Measurements from ENCODE around the gene FAM200A. TPM values are rescaled to one million over a fixed set of nuclear protein-coding genes. Genes with fewer than 3 reads are reported as not detected.
"Not testable (repeated sequence)": the region's sequence is repeated elsewhere in the genome, so short reads cannot be mapped to it uniquely, and the experiment has no call there.

FAM200A gene
- total RNA-seq, 1 experiment from 2014 or later = 6.1 TPM

- H3K27ac Mint-ChIP-seq (ENCODE audit: low read depth, unreplicated experiment) = no peak overlapping the region
- DNase-seq (ENCODE audit: unreplicated experiment) = no peak
- ChIA-PET CTCF (no interaction called here), POLR2A (interaction anchor here (1.0 kb wide), 1 partner anchor 15 kb away, joined by 3 read pairs; no protein-coding TSS in a partner anchor)
- no peaks in the 10 kb centered on the region for H3K36me3 Mint-ChIP-seq (ENCODE audit: insufficient read depth, unreplicated experiment)
- no TSS peak for BruUV-seq (replicated peaks)
- H3K4me1 Mint-ChIP-seq (ENCODE audit: insufficient read depth, unreplicated experiment) = no peaks in the 10 kb centered on the region
- no peak overlapping the region for H3K4me3 Mint-ChIP-seq (ENCODE audit: unreplicated experiment)
- intact Hi-C loops (cut with micrococcal nuclease) = no loop called here
- TF ChIP-seq, protein P1, sequence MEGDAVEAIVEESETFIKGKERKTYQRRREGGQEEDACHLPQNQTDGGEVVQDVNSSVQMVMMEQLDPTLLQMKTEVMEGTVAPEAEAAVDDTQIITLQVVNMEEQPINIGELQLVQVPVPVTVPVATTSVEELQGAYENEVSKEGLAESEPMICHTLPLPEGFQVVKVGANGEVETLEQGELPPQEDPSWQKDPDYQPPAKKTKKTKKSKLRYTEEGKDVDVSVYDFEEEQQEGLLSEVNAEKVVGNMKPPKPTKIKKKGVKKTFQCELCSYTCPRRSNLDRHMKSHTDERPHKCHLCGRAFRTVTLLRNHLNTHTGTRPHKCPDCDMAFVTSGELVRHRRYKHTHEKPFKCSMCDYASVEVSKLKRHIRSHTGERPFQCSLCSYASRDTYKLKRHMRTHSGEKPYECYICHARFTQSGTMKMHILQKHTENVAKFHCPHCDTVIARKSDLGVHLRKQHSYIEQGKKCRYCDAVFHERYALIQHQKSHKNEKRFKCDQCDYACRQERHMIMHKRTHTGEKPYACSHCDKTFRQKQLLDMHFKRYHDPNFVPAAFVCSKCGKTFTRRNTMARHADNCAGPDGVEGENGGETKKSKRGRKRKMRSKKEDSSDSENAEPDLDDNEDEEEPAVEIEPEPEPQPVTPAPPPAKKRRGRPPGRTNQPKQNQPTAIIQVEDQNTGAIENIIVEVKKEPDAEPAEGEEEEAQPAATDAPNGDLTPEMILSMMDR (IDR thresholded peaks at IDR 0.05; ENCODE audit: unreplicated experiment) = no peak
- no peaks in the 10 kb centered on the region for H3K9me3 Mint-ChIP-seq (ENCODE audit: unreplicated experiment)
- no peaks in the 10 kb centered on the region for H3K27me3 Mint-ChIP-seq (ENCODE audit: insufficient read depth, unreplicated experiment)
These were observed 44.6 kb upstream of the FAM200A start for GRCh38 chr7:99596408-99596955.

DNA sequence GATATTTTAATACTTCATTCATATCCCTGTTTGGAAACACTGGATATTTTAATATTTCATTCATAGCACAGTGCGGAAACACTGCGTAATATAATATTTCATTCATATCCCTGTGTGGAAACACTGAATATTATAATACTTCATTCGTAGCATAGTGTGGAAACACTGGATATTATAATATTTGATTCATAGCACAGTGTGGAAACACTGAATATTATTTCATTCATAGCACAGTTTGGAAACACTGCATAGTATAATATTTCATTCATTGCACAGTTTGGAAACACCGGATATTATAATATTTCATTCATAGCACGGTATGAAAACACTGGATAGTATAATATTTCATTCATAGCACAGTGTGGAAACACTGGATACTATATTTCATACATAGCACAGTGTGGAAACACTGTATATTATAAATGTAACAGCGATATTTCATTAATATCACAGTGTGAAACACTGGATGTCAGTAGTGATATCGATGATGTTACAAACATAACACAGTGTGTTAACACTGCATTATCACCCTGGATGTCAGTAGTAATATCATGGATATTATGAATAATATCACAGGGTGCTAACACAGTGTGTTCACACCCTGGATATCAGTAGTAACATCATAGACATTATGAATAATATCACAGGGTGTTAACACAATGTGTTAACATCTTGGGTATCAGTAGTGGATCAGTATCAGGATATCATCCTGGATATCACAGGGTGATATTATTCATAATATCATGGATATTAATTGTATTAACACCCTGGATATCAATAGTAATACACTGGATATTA is 43.2 kb upstream of the FAM200A start:
- TF ChIP-seq, protein P1 (IDR thresholded peaks at IDR 0.05; ENCODE audit: unreplicated experiment) = no peak
- ChIA-PET POLR2A (no interaction called here), CTCF (no interaction called here)
- no peak overlapping the region for H3K4me3 Mint-ChIP-seq (ENCODE audit: unreplicated experiment)
- DNase-seq (ENCODE audit: unreplicated experiment) = no peak
- H3K4me1 Mint-ChIP-seq (ENCODE audit: insufficient read depth, unreplicated experiment) = no peaks in the 10 kb centered on the region
- intact Hi-C loops (cut with micrococcal nuclease) = no loop called here
- H3K27ac Mint-ChIP-seq (ENCODE audit: low read depth, unreplicated experiment) = no peak overlapping the region
- no peaks in the 10 kb centered on the region for H3K36me3 Mint-ChIP-seq (ENCODE audit: insufficient read depth, unreplicated experiment)
- H3K9me3 Mint-ChIP-seq (ENCODE audit: unreplicated experiment) = no peaks in the 10 kb centered on the region
- no peaks in the 10 kb centered on the region for H3K27me3 Mint-ChIP-seq (ENCODE audit: insufficient read depth, unreplicated experiment)
- no TSS peak for BruUV-seq (replicated peaks)

GRCh38 chr7:99588868-99589267 is 37.0 kb upstream of the FAM200A start:
- Mint-ChIP-seq H3K9me3 (ENCODE audit: unreplicated experiment) (no peaks in the 10 kb centered on the region), H3K36me3 (ENCODE audit: insufficient read depth, unreplicated experiment) (no peaks in the 10 kb centered on the region), H3K27ac (ENCODE audit: low read depth, unreplicated experiment) (no peak overlapping the region), H3K4me3 (ENCODE audit: unreplicated experiment) (no peak overlapping the region), H3K27me3 (ENCODE audit: insufficient read depth, unreplicated experiment) (no peaks in the 10 kb centered on the region), H3K4me1 (ENCODE audit: insufficient read depth, unreplicated experiment) (no peaks in the 10 kb centered on the region)
- CTCF ChIA-PET = no interaction called here
- TF ChIP-seq, protein P1 (IDR thresholded peaks at IDR 0.05; ENCODE audit: unreplicated experiment) = no peak
- no peak for DNase-seq (ENCODE audit: unreplicated experiment)
- POLR2A ChIA-PET = no interaction called here
- intact Hi-C loops (cut with micrococcal nuclease) = no loop called here
- BruUV-seq (replicated peaks) = no TSS peak

DNA sequence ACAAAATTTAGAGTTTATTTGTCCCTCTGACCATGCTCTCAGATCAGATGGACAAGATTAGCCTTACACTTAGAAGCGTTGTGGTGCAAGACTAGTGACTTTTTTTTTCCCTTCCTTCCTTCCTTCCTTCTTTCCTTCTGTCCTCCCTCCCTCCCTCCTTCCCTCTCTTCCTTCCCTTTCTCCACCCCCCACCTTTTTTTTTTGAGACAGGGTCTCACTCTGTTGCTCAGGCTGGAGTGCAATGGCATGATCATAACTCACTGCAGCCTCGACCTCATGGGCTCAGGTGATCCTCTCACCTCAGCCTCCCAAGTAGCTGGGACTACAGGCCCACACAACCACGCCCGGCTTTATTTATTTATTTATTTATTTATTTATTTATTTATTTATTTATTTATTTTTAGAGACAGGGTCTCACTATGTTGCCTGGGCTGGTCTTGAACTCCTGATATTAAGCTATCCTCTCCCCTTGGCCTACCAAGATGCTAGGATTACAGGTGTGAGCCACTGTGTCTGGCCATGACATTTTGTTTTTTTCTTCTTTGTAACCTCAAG is 28.9 kb upstream of the FAM200A start:
- H3K27ac Mint-ChIP-seq (ENCODE audit: low read depth, unreplicated experiment); BruUV-seq (replicated peaks); DNase-seq (ENCODE audit: unreplicated experiment); H3K36me3 Mint-ChIP-seq (ENCODE audit: insufficient read depth, unreplicated experiment); H3K4me1 Mint-ChIP-seq (ENCODE audit: insufficient read depth, unreplicated experiment); H3K4me3 Mint-ChIP-seq (ENCODE audit: unreplicated experiment); H3K27me3 Mint-ChIP-seq (ENCODE audit: insufficient read depth, unreplicated experiment); H3K9me3 Mint-ChIP-seq (ENCODE audit: unreplicated experiment); intact Hi-C loops (cut with micrococcal nuclease): not testable (repeated sequence)
- CTCF ChIA-PET = interaction anchor here (0.5 kb wide), 1 partner anchor 60 kb away, joined by 3 read pairs; no protein-coding TSS in a partner anchor
- POLR2A ChIA-PET = interaction anchor here (0.6 to 1.3 kb wide), 2 partner anchors 20 to 466 kb away, joined by 3 read pairs; no protein-coding TSS in a partner anchor
